NCI-H1436 treated with DMSO at 0.1 percent for 48 hours (cell line): ENCODE measurements around the gene NINL.
"Not testable (repeated sequence)": the region's sequence is repeated elsewhere in the genome, so short reads cannot be mapped to it uniquely, and the experiment has no call there.

Source experiments
- DNase-seq: peaks from one replicate; lab custom pipeline; 2025; lab: John Stamatoyannopoulos, UW

NINL gene

DNA sequence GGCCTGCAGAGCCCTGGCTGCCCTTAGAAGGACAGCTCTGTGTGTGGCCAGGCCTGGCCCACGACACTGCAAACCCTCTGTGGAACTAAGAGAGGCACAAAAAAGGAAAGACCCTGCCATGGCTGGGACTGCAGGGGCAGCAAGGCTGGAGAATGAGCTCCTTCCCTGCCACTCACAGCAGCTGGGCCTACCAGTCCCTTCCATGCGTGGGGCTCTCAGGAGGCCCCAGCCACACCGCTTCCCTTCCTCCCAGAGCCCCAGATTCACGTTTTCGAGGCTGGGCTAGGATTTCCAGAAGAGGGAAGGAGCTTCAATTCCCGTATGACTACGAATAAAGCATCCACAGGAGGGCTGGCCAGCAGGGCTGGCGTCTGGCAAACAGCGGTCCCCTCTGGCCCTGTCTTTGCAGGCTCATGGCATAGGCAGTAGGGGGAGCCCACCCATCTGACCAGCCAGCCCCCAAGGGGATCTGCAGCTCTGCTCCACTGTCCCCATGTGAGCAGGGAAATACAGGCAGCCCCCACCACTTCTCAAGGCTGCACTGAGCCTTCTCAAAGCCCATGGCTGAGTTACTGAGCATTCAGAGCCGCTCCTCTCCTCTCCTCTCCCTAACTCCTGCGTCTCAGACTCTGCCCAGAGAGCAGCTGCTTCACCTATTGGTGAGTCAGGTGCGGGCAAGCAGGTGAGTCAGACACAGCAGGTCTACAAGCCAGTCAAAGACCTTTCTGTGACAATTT is 53.1 kb downstream of the NINL start:
- DNase-seq, result no peak

DNA sequence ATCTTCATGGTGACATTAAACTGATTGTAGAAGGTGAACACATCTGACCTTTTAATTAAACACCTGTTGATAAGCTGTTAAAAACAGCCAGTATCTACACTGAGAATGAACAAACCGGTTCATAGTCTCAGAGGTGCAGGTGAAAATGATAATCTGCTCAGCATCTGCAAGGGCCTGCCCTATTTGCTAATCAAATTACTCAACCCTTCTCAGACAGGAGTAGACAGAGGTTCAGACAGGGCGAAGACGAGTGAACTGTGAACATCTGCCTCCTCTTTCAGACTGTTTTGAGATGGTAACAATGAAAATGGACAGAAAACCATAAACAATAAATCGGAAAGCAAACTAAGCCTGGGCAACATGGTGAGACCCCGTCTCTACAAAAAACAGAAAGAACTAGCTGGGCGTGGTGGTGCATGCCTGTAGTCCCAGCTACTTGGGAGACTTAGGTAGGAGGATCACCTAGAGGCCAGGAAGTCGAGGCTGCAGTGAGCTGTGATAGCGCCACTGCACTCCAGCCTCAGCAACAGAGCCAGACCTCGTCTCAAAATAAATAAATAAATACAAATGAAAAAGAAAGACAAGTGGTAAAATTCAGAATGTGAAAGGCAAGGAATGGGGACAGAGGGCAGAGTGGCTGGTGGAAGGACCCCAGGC is 55.9 kb downstream of the NINL start:
- DNase-seq, result no peak

DNA sequence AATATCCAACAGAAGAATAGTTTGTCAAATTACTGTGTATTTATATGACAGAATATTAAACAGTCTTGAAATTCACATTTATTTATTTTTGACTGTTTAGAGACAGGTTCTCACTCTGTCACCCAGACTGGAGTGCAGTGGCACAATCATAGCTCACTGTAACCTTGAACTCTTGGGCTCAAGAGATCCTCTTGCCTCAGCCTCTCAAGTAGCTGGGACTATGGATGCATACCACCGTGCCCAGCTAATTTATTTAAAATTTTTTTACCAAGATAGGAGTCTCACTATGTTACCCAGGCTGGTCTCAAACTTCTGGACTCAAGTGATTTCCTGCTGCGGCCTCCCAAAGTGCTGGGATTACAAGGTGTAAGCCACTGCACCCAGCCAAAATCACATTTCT is 57.4 kb downstream of the NINL start:
- DNase-seq, result no peak

DNA sequence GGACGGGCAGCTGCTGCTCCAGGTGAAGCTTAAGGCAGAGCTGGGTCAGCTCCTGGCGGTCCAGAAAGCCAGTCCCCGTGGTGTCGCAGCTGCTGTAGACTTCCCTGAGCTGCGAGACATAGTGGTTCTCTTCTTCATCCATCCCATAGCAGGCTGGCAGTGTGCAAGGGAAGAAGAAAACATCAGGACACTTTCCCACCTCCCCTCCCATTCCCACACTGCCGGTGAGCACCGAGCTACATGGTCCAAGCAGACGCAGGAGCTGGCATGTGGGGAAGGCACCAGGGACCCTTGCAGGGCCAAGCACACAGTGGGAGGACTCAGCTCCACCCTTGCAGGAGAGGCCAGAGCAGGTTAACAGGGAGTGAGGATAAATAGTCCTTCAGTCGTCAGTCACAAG is 58.9 kb downstream of the NINL start:
- no peak for DNase-seq

DNA sequence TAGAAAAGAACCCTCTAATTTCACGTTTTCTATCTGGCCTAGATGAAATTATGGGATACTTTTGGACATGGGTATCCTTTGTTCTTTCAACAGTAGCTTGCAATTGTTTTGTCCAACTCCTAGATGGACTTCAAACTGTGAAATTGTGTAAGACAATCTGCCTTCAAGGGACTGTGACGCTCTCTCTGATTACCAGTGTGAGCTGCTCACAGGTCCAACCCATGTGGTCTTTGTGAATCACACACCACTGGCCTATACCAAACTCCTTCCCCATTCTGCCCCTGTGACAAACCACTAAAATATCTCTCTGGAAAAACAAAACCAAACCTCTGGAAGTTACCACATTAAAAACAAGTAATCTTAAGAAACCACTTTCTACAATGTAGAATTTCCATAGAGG is 59.5 kb downstream of the NINL start:
- DNase-seq, result no peak

DNA sequence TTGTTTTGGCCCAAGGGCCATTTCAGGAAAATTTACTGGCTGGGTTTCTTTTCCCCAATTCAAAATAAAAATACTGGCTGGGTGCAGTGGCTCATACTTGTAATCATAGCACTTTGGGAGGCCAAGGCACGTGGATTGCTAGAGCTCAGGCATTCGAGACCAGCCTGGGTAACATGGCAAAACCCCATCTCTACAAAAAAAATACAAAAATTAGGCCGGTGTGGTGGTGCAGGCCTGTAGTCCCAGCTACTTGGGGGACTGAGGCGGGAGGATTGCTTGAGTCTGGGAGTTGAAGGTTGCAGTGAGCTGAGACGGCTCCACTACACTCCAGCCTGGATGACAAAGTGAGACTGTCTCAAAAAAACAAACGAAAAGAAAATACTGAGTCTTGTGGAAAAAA is 60.0 kb downstream of the NINL start:
- DNase-seq, result no peak

DNA sequence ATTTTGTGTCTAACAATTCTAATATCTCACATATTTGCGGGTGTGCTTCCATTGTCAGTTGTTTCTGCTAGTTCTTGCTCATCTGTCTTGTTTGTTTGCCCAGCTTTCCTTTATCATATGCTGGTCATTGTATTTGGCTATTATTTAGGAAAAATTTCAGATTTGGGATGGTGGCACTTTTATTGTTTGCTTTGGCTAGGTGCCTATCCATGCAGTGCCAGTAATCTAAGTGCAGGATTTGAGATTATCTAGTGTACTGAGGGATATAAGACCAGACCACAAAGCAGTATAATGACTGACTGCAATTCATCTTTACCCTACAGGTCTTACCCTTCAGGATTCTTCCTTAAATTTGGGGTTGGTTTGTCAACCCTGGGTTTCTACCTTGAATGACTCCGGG is 63.9 kb downstream of the NINL start:
- DNase-seq, result no peak

DNA sequence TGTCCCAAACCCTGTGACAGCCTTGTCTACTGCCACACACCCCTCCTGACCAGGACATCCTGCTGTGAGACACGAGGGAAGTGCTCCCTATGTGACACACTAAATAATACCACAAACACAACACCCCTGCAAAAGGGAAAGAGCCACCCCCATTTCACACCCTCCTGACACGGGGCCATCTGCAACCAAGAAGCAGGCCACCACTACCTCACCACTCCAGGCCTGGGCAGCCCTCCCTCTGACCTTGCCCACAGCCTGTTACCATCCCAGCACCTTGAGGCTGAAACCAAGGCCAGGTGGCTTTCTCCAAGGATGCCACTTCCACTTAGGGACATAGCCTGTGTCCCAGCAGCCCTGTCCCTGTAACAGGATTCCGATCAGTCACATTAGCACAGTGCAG is 68.2 kb downstream of the NINL start:
- DNase-seq, result no peak

DNA sequence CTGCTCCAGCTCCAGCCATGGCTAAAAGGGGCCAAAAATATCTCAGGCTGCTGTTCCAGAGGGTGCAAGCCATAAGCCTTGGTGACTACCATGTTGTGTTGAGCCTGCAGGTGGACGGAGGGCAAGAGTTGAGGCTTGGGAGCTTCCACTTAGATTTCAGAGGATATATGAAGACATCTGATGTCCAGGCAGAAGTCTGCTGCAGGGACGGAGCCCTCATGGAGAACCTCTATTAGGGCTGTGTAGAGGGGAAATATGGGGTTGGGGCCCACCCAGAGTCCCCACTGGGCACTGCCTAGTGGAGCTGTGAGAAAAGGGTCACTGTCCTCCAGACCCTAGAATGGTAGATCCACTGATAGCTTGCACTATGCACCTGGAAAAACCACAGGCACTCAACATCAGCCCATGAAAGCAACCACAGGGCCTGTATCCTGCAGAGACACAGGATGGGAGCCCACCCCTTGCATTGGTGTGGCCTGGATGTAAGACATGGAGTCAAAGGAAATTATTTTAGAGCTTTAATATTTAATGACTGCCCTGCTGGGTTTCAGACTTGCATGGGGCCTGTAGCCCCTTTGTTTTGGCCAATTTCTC is 70.5 kb downstream of the NINL start:
- no peak for DNase-seq

DNA sequence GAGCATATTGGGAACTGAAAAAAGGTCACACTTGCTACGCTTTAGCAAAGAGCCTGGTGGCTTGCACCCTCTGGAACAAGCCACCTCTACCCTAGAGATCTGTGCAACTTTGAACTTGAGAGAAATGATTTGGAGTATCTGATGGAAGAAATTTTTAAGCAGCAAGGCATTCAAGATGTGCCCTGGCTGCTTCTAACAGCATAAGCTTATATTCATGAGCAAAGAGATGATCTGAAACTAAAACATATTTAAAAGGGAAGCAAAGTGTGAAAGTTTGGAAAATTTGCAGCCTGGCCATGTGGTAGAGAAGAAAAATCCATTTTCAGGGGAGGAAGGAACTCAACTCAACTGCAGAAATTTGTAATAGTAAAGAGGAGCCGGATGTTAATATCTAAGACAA is 71.1 kb downstream of the NINL start:
- DNase-seq, result no peak

DNA sequence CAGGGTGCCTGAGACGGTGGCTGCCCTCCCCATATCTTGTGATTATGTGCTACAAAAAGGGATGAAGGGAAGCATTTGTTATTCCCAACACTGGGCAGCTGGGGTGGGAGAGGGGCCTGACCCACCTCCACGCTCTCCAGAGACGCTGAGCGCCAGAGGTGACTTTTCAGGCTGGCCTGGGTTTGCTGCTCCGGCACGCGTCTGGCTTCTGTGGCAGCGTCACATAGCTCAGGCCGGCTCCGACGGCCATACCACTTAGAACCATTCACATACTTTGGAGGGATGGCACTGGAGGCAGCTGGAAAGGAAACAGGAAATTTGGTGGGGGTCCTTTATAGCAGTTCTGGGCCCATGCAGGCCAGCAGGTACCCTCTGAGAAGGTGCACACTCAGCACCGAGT is 72.6 kb downstream of the NINL start:
- DNase-seq, result no peak

DNA sequence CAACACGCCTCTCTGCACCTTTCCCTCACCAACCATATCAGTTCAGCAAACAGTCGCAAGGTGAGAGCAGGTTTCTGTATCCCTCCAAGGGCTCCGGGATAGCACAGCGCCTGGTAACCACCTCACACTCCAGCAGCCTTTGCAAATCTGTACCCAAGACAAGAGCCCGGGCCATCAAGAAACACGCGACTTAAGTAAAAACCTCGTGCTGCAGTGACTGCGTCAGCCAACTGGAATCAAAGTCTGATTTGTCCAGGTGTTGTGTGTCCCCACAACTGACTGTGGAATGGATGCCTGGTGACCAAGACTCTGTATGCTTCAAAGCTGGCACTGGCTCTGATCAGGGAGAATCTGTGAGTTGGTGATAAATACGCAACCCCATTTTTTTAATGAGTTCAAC is 74.1 kb downstream of the NINL start:
- no peak for DNase-seq

DNA sequence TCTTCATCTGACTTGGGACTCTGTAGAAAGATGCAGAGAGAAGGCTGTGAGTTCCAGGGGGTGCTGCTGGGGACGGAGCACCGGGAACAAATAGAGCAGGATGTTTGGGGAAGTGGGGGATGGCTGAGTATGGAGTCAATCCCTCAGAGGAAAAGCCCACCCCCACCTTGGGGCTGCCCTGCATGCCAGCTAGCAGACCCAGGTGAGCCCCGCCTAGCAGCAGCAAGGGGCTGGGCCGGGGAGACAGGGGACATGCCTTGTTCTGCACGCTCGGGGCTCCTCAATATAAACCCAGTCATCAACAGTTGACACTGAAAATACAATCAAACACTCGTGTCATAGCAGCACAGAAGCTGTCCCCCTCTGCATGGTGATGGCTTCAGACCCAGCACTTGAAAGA is 74.6 kb downstream of the NINL start:
- no peak for DNase-seq

DNA sequence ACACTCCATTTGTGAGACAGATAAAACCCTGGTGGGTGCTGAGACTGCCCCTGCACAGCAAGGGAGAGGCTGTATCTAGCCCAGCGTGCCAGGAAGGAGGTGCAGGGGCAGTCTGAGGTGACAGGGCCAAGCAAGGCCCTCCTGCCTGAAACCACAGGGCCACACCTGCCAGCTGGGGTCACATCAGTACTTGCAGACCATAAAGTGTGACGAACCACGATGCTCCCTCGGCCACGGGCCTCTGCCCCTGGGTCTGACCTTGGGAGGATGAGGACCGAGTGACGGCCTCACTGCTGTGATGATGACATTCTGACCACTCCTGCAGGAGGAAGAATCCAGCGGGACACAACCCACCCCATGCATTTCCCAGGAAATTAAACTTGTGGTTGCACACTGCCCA is 75.1 kb downstream of the NINL start:
- no peak for DNase-seq

DNA sequence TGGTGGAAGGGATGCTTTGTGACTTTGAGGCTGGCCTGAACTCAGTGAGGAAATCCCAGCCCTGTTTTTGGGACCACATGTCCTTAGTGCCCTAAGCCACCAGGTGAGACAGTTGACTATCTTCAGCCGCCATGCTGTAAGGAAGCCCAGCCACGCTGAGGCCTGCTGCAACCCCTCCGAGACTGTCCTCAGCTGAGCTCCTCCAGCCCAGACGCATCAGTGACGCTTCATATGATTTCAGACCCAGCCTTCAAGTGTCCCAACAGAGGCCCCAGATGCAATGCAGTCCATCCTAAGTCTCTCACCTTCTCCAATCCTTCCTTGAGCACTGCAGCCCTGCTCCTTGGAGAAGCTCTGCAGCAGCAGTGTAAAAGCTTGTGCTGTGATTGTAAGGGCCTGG is 76.2 kb downstream of the NINL start:
- no peak for DNase-seq

DNA sequence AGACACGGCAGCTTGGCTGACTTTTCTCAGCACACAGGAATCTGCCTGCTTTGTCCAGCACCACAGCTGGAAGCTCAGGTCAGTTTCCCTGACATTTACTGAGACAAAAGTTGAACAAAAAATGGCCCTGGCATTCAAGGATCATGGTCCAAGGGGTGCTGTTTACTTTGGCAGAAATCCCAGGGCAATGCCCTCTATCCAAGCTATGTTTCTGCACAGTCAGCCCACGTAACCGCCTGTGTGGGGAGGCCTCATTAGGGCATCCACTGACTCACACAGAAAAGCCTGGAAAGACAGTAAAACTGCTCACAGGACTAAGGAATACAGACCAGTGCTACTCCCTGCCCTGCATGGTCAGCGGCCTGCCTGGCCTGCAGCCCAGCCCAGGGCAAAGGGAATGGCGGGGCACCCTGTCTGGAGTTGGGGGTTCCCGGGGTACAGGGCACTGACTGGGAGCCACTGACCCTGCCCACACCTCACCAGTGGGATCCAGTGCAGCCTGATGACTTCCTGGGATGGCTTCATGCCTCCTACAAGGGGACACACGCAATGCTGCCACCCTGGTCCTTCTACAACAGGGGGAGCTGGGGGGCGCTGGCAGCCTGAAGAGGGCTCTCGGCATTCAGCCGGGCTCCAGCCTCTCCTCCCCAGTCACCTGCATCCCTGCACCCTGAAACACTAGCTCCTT is 77.1 kb downstream of the NINL start:
- DNase-seq, result no peak

DNA sequence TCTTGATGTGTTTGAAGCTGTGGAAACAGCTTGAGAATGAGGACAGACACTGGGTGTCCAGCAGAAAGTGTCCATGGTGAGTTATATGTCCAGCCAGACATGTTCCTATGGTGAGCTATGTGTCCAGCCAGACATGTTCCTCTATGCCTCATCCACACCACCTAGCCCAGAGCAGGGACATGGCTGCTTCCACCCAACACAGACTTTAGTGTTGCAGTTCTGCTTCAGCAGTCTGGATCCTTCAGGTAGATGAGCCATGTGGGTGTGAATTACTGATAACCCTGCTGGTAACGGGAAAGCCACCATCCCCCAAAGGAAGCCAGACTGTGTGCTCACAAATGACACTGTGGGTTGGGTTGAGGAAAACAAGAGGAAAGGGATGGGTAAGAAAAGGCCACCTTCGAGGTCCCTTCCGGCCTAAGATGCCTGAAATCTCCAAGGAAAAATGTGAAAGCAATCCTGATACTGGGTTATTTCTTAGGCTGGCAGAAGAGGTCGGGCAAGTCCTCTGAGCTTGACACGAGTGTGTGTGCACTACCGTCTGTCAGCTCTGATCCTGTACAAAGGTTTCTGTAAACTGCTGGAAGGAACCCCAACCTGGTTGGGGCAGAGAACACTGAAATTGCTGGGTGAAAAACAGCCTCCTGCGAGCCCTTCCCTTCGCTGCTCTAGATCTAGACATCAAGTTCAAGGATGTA is 77.8 kb downstream of the NINL start:
- no peak for DNase-seq

DNA sequence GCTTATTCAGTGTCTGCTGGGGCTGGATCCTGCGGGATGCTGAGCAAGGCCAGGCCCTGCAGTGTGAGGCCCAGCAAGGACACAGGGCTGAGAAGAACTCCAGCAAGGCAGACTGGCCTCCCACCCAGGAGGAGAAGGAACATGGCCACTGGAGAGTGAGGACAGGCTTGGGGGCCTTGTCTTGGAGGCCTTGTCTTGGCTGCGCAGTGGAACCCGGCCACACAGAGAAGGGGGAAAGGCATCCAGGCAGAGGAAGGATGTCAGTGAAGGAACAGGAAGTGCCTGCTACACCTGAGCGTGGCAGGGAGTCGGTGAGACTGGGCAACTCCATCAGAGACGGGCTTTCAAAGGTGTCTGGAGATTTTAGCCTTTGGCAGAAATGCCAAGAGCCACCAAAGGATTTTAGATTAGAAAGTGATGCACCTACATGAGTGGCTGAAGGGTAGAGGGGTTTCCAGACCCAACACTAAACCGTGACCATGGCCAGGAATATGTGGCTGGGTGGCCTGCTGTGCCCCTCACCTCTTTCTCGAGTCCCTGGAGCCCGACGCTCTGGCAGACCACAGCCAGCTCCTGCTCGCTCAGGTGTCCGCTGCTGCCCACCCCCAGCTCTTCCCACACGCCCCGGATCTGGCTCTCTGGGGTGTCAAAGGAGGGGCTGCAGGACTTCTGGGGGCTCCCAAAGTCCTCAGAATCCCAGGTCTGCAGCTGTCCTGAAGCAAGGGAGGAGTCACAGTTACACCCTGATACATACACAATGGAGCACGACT is 80.8 kb downstream of the NINL start:
- no peak for DNase-seq

DNA sequence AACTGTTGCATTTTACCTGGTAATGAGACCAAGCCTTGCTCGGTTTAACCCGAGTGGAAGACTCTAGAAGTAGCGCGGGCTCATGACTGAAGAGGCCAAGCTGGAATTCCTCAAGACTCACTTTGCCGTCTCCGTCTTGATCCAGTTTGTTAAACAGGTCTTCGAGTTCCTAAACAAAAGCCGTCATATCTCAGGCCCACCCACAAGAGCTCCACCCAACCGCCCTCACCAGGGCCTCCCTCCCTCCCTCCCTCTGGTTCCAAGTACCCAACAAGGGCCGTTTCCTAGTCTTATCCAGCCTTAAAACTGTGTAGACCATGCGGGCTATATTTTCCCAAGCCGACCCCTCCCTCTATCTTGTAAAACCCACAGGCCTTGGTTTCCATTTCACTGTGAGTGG is 81.4 kb downstream of the NINL start:
- DNase-seq, result no peak

DNA sequence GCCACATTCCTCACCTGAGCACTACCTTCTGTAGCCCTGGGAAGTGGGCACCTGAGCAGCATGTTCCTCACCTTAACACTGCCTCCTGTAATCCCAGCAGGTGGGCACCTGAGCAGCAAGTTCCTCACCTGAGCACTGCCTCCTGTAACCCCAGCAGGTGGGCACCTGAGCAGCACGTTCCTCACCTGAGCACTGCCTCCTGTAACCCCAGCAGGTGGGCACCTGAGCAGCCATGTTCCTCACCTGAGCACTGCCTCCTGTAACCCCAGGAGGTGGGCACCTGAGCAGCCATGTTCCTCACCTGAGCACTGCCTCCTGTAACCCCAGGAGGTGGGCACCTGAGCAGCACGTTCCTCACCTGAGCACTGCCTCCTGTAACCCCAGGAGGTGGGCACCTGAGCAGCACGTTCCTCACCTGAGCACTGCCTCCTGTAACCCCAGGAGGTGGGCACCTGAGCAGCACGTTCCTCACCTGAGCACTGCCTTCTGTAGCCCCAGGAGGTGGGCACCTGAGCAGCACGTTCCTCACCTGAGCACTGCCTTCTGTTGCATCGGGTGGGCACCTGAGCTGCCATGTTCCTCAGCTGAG is 82.2 kb downstream of the NINL start:
- DNase-seq, result not testable (repeated sequence)

DNA sequence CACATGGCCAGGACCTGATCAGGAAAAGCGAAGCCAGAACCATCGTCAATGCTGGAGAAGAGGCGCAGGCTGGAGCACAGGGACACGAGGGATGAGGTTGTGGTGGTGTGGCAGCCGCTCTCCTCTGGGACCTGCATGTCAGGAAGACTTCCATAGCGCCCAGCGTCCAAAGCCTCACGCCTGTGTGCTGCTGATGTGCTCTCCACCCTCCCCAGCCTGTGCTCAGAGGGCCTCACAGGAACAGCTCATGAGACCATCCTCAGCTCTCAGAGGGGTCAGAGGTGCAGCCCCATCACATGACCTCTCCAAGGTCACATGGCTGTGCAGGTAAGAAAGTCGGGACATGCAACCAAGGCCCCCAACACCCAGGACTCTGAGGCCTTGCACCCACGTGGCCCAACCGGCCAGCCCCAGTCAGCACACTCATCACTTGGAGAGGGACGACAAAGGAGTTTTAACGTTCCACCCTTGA is 84.4 kb downstream of the NINL start:
- DNase-seq, result no peak
